GM12878 (cell line): ENCODE results near the gene UBXN10. TPM values are rescaled to one million over a fixed set of nuclear protein-coding genes. Genes with fewer than 3 reads are reported as not detected.

Experiments used
- ATAC-seq: fragments of 200-7000 bp; cut with Tn5 transposase; 3 replicates; pipeline ENCODE4 v1.9.1; 2020; ENCODE audit warnings: mild to moderate bottlenecking, moderate library complexity
- BruUV-seq: library from RNA; stranded (reverse); fragments of 400-500 nt; replicated peaks from 2 replicates; lab custom pipeline; 2021; lab: Mats Ljungman, UMichigan
- CTCF ChIA-PET: fragments of 300-600 bp; sonication (Branson Sonifier 250); formaldehyde crosslinking; extraction: SDS; loops from one replicate; lab custom pipeline; 2021; ENCODE audit warnings: inconsistent platforms; lab: Yijun Ruan, JAX
- POLR2A ChIA-PET: fragments of 350-600 bp; formaldehyde crosslinking; extraction: SDS; loops from one replicate; lab custom pipeline; 2021; ENCODE audit warnings: inconsistent platforms; lab: Charles Lee
- RAD21 ChIA-PET: fragments of 300-600 bp; sonication (Branson Sonifier 250); formaldehyde crosslinking; loops from one replicate; lab custom pipeline; 2023; ENCODE audit warnings: antibody characterized with exemption; ENCODE audit not compliant: unreplicated experiment; lab: Charles Lee
- SMC1A ChIA-PET: fragments of 300-600 bp; sonication (Branson Sonifier 250); formaldehyde crosslinking; loops from one replicate; lab custom pipeline; 2023; ENCODE audit not compliant: unreplicated experiment, uncharacterized antibody; lab: Charles Lee
- DNase-seq: peaks from one replicate; pipeline ENCODE4 v3.0.0-alpha.2; 2011; ENCODE audit warnings: low read depth, low spot score
- FAIRE-seq: peaks from 3 replicates; lab custom pipeline; 2011; peaks lifted over from hg19 to GRCh38; lab: Jason Lieb, UNC
- H2AFZ ChIP-seq: 2 replicates; pipeline ENCODE4 v1.6.0; 2011; ENCODE audit warnings: low read depth, low read length, control low read depth; ENCODE audit not compliant: control insufficient read depth
- H3K27ac ChIP-seq: 2 replicates; pipeline ENCODE4 v1.5.1; 2011; ENCODE audit warnings: control low read depth; ENCODE audit not compliant: control insufficient read depth, insufficient read depth
- H3K27me3 ChIP-seq, 2 experiments: replicated peaks in 1 of 2; 2 replicates each; pipeline versions ENCODE4 v1.6.0 to v1.6.1; 2011; ENCODE audit warnings: low read length in 1 of 2; ENCODE audit not compliant: control insufficient read depth in 2 of 2, insufficient read depth in 2 of 2
- H3K36me3 ChIP-seq, 2 experiments: 2 replicates each; pipeline ENCODE4 v1.5.1; 2011; ENCODE audit warnings: low read length in 1 of 2; ENCODE audit not compliant: control insufficient read depth in 2 of 2, insufficient read depth in 2 of 2
- H3K4me1 ChIP-seq: 2 replicates; pipeline ENCODE4 v1.6.1; 2011; ENCODE audit warnings: mild to moderate bottlenecking, low read length, moderate library complexity, mixed read lengths; ENCODE audit not compliant: control insufficient read depth, insufficient read depth
- H3K4me2 ChIP-seq: 2 replicates; pipeline ENCODE4 v1.6.0; 2011; ENCODE audit warnings: control low read depth; ENCODE audit not compliant: control insufficient read depth, insufficient read depth
- H3K4me3 ChIP-seq: fragments of 200-600 bp; sonication (generic); 2 replicates; pipeline ENCODE4 v1.5.1; 2016
- H3K79me2 ChIP-seq: 2 replicates; pipeline ENCODE4 v1.6.0; 2011; ENCODE audit warnings: low read length; ENCODE audit not compliant: control insufficient read depth, insufficient read depth
- H3K9ac ChIP-seq: 2 replicates; pipeline ENCODE4 v1.8.0; 2011; ENCODE audit warnings: low read length, control low read depth, mixed read lengths; ENCODE audit not compliant: control insufficient read depth, insufficient read depth
- H3K9me3 ChIP-seq: replicated peaks from 3 replicates; pipeline ENCODE4 v1.5.1; 2011; ENCODE audit warnings: mild to moderate bottlenecking, low read length; ENCODE audit not compliant: control insufficient read depth, insufficient read depth
- H4K20me1 ChIP-seq: 2 replicates; pipeline ENCODE4 v1.6.0; 2011; ENCODE audit not compliant: control insufficient read depth, insufficient read depth
- BCL3 ChIP-seq: IDR thresholded peaks from 2 replicates; pipeline ENCODE4 v1.6.1; 2011; ENCODE audit warnings: borderline replicate concordance, low read depth, mild to moderate bottlenecking, moderate library complexity, low read length; ENCODE audit not compliant: insufficient read depth, poor library complexity, severe bottlenecking
- PAX8 ChIP-seq: fragments of 450-650 bp; IDR thresholded peaks from 2 replicates; pipeline ENCODE4 v1.6.1; 2017; ENCODE audit warnings: mild to moderate bottlenecking, moderate library complexity
- WGBS: methylation state at CpG from one replicate; pipeline ENCODE4 v1.1.6; 2016; ENCODE audit warnings: low lambda C conversion rate; ENCODE audit not compliant: insufficient replicate concordance, insufficient coverage; ENCODE audit errors: missing lambda C conversion rate; 5-methylcytosine and 5-hydroxymethylcytosine counted together
- in situ Hi-C: fragments of 300-500 bp; cut with MboI; formaldehyde crosslinking; loops from 9 replicates; pipeline ENCODE4 v1.14.3; 2018; ENCODE audit warnings: mixed read lengths
- intact Hi-C: fragments of 100-400 bp; cut with micrococcal nuclease; formaldehyde crosslinking; loops from one replicate; pipeline ENCODE4 v1.14.2; 2022; ENCODE audit not compliant: unreplicated experiment
- polyA plus RNA-seq, 11 experiments: library from polyadenylated mRNA; depleted of rRNA in 4 of 11; unstranded in 6 of 11; stranded (reverse) in 5 of 11; fragments of >200 nt; fragmentation: Nextera tagmentation in 4 of 11; fragmentation: Illumina TruSeq in 1 of 11; extraction: Ambion mirVana in 4 of 11; extraction: Trizol in 1 of 11; gene quantifications; 1 replicate in 1 of 11; 2 replicates in 10 of 11; pipeline versions ENCODE4 v1.2.1 to v1.2.3, GENCODE V29; 2011 to 2016; ENCODE audit warnings: inconsistent platforms in 2 of 11, missing spikeins in 2 of 11, low read depth in 1 of 11
- total RNA-seq, 4 experiments: library from RNA; depleted of rRNA in 3 of 4; stranded (reverse); fragments of >200 nt in 3 of 4; fragmentation: Illumina TruSeq in 1 of 4; extraction: Trizol in 1 of 4; gene quantifications; 2 replicates each; pipeline versions ENCODE4 v1.2.1 to v1.2.3, GENCODE V29; 2013 to 2021

The UBXN10 gene
- total and polyA plus RNA-seq, 10 of the 15 experiments (the other 5 are each of a cell fraction or from before 2014, with no cell fraction given) = 0.03 to 0.15 (median 0.06) TPM; not detected in 7

GRCh38 chr1:20178634-20179370, 7.1 kb upstream of the UBXN10 start:
- ChIA-PET CTCF (interaction anchor here (1.2 to 5.2 kb wide), 5 partner anchors 9 to 261 kb away, joined by 3 to 20 read pairs (median 4); no protein-coding TSS in a partner anchor), RAD21 (interaction anchor here (1.0 kb wide), 1 partner anchor 261 kb away, joined by 4 read pairs; no protein-coding TSS in a partner anchor)
- Histone ChIP-seq H3K27me3 (peaks cover 0 to 2% of the 10 kb centered on the region in 2 experiments; a peak in 2 of 4 replicates), H3K36me3 (no peaks in the 10 kb centered on the region), H3K79me2 (no peaks in the 10 kb centered on the region), H3K9me3 (no peaks in the 10 kb centered on the region; the same call in 2 of the 3 replicates)
- 74% methylated on average over 13 of the region's 13 CpGs for WGBS
- BruUV-seq = no TSS peak
- no peak for FAIRE-seq
- TF ChIP-seq BCL3 (peak; percentile 79), PAX8 (no peak)
- TF ChIP-seq, all 136 proteins: peak for 1
- Histone ChIP-seq H3K4me2 (no peak overlapping the region), H2AFZ (no peak overlapping the region), H4K20me1 (no peaks in the 10 kb centered on the region), H3K27ac (no peak overlapping the region), H3K4me3 (no peak overlapping the region), H3K4me1 (no peaks in the 10 kb centered on the region), H3K9ac (no peak overlapping the region)
- in situ Hi-C loops (no loop called here), intact Hi-C loops (no loop called here)
- SMC1A ChIA-PET = interaction anchor here (0.7 to 1.7 kb wide), 3 partner anchors 14 to 314 kb away, joined by 3 to 7 read pairs (median 6); no protein-coding TSS in a partner anchor
- POLR2A ChIA-PET = no interaction called here
- ATAC-seq = no peak
- DNase-seq = no peak
